H1 (cell line): ENCODE measurements around the gene SHROOM3. TPM values are rescaled to one million over a fixed set of nuclear protein-coding genes. Genes with fewer than 3 reads are reported as not detected.

Experiments
- CTCF ChIA-PET: fragments of 300-600 bp; sonication (Branson Sonifier 250); formaldehyde crosslinking; loops from one replicate; lab custom pipeline; 2021; ENCODE audit not compliant: partially characterized antibody; lab: Charles Lee
- POLR2A ChIA-PET: fragments of 300-600 bp; sonication (Branson Sonifier 250); formaldehyde crosslinking; loops from one replicate; lab custom pipeline; 2021; ENCODE audit warnings: inconsistent platforms; ENCODE audit not compliant: partially characterized antibody; lab: Charles Lee
- DNase-seq, 2 experiments: peaks; one replicate each; pipeline versions ENCODE4 v3.0.0 to v3.0.0-alpha.2; 2010 to 2022; ENCODE audit warnings: low spot score in 2 of 2, low read depth in 1 of 2, mixed read lengths in 1 of 2
- FAIRE-seq: peaks from 2 replicates; lab custom pipeline; 2011; peaks lifted over from hg19 to GRCh38; lab: Jason Lieb, UNC
- H2AFZ ChIP-seq: 2 replicates; pipeline ENCODE4 v1.8.1; 2012; ENCODE audit warnings: low read length, inconsistent platforms
- H2AK5ac ChIP-seq: 2 replicates; pipeline ENCODE4 v1.6.1; 2013; ENCODE audit warnings: low read depth, low read length
- H2BK120ac ChIP-seq: replicated peaks from 2 replicates; pipeline ENCODE3; 2013; ENCODE audit warnings: low read depth, low read length, inconsistent platforms
- H2BK12ac ChIP-seq: 2 replicates; pipeline ENCODE4 v1.6.1; 2013; ENCODE audit warnings: low read depth, low read length
- H2BK15ac ChIP-seq: 2 replicates; pipeline ENCODE4 v1.6.1; 2013; ENCODE audit warnings: low read length
- H2BK20ac ChIP-seq: 2 replicates; pipeline ENCODE4 v1.6.1; 2013; ENCODE audit warnings: low read length
- H2BK5ac ChIP-seq: 2 replicates; pipeline ENCODE4 v1.6.1; 2013; ENCODE audit warnings: low read depth, low read length
- H3K14ac ChIP-seq: 2 replicates; pipeline ENCODE4 v1.6.1; 2013; ENCODE audit warnings: inconsistent platforms; ENCODE audit not compliant: insufficient read length
- H3K18ac ChIP-seq: 2 replicates; pipeline ENCODE4 v1.6.1; 2013; ENCODE audit warnings: low read length; ENCODE audit errors: extremely low read depth
- H3K23ac ChIP-seq: 2 replicates; pipeline ENCODE4 v1.6.1; 2013; ENCODE audit warnings: inconsistent platforms; ENCODE audit not compliant: insufficient read length
- H3K23me2 ChIP-seq: 2 replicates; pipeline ENCODE4 v1.6.1; 2013; ENCODE audit warnings: low read depth, low read length
- H3K27ac ChIP-seq: 2 replicates; pipeline ENCODE4 v1.6.1; 2011; ENCODE audit warnings: low read depth, low read length, inconsistent platforms
- H3K27me3 ChIP-seq, 4 experiments: replicated peaks in 1 of 4; 1 replicate in 1 of 4; 2 replicates in 3 of 4; pipeline versions ENCODE4 v1.6.1 to v1.8.1; 2011 to 2013; ENCODE audit warnings: low read length in 3 of 4, mild to moderate bottlenecking in 3 of 4, inconsistent platforms in 2 of 4, mixed read lengths in 2 of 4, moderate library complexity in 1 of 4; ENCODE audit not compliant: control insufficient read depth in 3 of 4, insufficient read depth in 3 of 4; ENCODE audit errors: extremely low read depth in 1 of 4
- H3K36me3 ChIP-seq, 4 experiments: 2 replicates each; pipeline versions ENCODE4 v1.6.1 to v1.8.1; 2011 to 2013; ENCODE audit warnings: mild to moderate bottlenecking in 4 of 4, low read length in 3 of 4, moderate library complexity in 2 of 4, control low read depth in 1 of 4, inconsistent platforms in 1 of 4; ENCODE audit not compliant: insufficient read depth in 4 of 4, control insufficient read depth in 2 of 4
- H3K4ac ChIP-seq: replicated peaks from 2 replicates; pipeline ENCODE3; 2013; ENCODE audit warnings: low read length, low read depth, mixed read lengths, inconsistent platforms; ENCODE audit not compliant: insufficient read length
- H3K4me1 ChIP-seq, 4 experiments: replicated peaks in 1 of 4; 1 replicate in 1 of 4; 2 replicates in 3 of 4; pipeline versions ENCODE4 v1.6.1 to v1.8.1; 2011 to 2013; ENCODE audit warnings: low read length in 3 of 4, inconsistent platforms in 2 of 4, mixed read lengths in 1 of 4; ENCODE audit not compliant: insufficient read depth in 4 of 4, control insufficient read depth in 3 of 4
- H3K4me2 ChIP-seq, 2 experiments: 2 replicates each; pipeline versions ENCODE4 v1.6.1 to v1.8.1; 2011 to 2013; ENCODE audit warnings: low read depth in 2 of 2, low read length in 2 of 2, control low read depth in 1 of 2, inconsistent platforms in 1 of 2, mild to moderate bottlenecking in 1 of 2; ENCODE audit not compliant: insufficient read depth in 1 of 2
- H3K4me3 ChIP-seq, 4 experiments: fragments of 200-600, 300-600 bp in 1 of 4; sonication (generic), shearing (Covaris generic), sonication (Bioruptor Twin) in 1 of 4; 2 replicates each; pipeline versions ENCODE4 v1.5.1 to v1.8.1; 2011 to 2016; ENCODE audit warnings: low read length in 4 of 4, low read depth in 3 of 4, control low read depth in 2 of 4, inconsistent platforms in 2 of 4, mild to moderate bottlenecking in 2 of 4, mixed read lengths in 1 of 4, moderate library complexity in 1 of 4; ENCODE audit not compliant: insufficient read depth in 2 of 4; ENCODE audit errors: extremely low read depth in 1 of 4
- H3K56ac ChIP-seq: replicated peaks from 2 replicates; pipeline ENCODE3; 2013; ENCODE audit warnings: low read depth, mild to moderate bottlenecking, mixed read lengths, low read length, inconsistent platforms; ENCODE audit not compliant: insufficient read length
- H3K79me1 ChIP-seq: 2 replicates; pipeline ENCODE4 v1.6.1; 2013; ENCODE audit warnings: low read depth, low read length, control low read depth
- H3K79me2 ChIP-seq, 2 experiments: 2 replicates each; pipeline versions ENCODE4 v1.6.1 to v1.8.1; 2012 to 2013; ENCODE audit warnings: low read length in 2 of 2, mild to moderate bottlenecking in 2 of 2, inconsistent platforms in 1 of 2; ENCODE audit not compliant: insufficient read depth in 2 of 2, control insufficient read depth in 1 of 2
- H3K9ac ChIP-seq, 4 experiments: replicated peaks in 1 of 4; 1 replicate in 1 of 4; 2 replicates in 3 of 4; pipeline versions ENCODE4 v1.6.1 to v1.8.1; 2011 to 2013; ENCODE audit warnings: low read depth in 3 of 4, low read length in 3 of 4, control low read depth in 2 of 4, mild to moderate bottlenecking in 2 of 4, moderate library complexity in 2 of 4, inconsistent platforms in 1 of 4; ENCODE audit errors: extremely low read depth in 1 of 4
- H3K9me3 ChIP-seq, 2 experiments: 2 replicates each; pipeline versions ENCODE4 v1.6.1 to v1.8.1; 2012 to 2013; ENCODE audit warnings: mild to moderate bottlenecking in 2 of 2, moderate library complexity in 2 of 2, control low read depth in 1 of 2, inconsistent platforms in 1 of 2, low read depth in 1 of 2, low read length in 1 of 2, mixed read lengths in 1 of 2; ENCODE audit not compliant: insufficient read depth in 2 of 2
- H4K20me1 ChIP-seq, 2 experiments: replicated peaks in 1 of 2; 2 replicates each; pipeline versions ENCODE3 to v1.8.1; 2011 to 2013; ENCODE audit warnings: inconsistent platforms in 2 of 2, low read length in 2 of 2, mild to moderate bottlenecking in 1 of 2; ENCODE audit not compliant: insufficient read depth in 2 of 2, control insufficient read depth in 1 of 2
- H4K5ac ChIP-seq: 2 replicates; pipeline ENCODE4 v1.6.1; 2013; ENCODE audit warnings: low read length, low read depth, mixed read lengths, inconsistent platforms; ENCODE audit not compliant: insufficient read length
- H4K8ac ChIP-seq: 2 replicates; pipeline ENCODE4 v1.8.0; 2013; ENCODE audit warnings: mild to moderate bottlenecking, moderate library complexity, low read length, inconsistent platforms; ENCODE audit not compliant: insufficient read depth; ENCODE audit errors: extremely low read depth
- H4K91ac ChIP-seq: replicated peaks from 2 replicates; pipeline ENCODE3; 2013; ENCODE audit warnings: low read length, mixed read lengths, inconsistent platforms; ENCODE audit not compliant: insufficient read length
- CREB1 ChIP-seq: IDR thresholded peaks from 2 replicates; pipeline ENCODE4 v1.6.1; 2012; ENCODE audit warnings: inconsistent platforms
- CTCF ChIP-seq, 3 experiments: IDR thresholded peaks; 1 replicate in 2 of 3; 2 replicates in 1 of 3; pipeline versions ENCODE4 v1.5.1 to v1.6.1; 2011; ENCODE audit warnings: low read length in 3 of 3, mild to moderate bottlenecking in 3 of 3, inconsistent platforms in 2 of 3, low read depth in 1 of 3, moderate library complexity in 1 of 3; ENCODE audit not compliant: insufficient read depth in 1 of 3; ENCODE audit errors: control extremely low read depth in 1 of 3
- GABPA ChIP-seq: IDR thresholded peaks from 2 replicates; pipeline ENCODE4 v1.6.1; 2011; ENCODE audit warnings: mild to moderate bottlenecking, low read length, moderate library complexity, borderline replicate concordance; ENCODE audit not compliant: insufficient read depth
- GTF2F1 ChIP-seq: IDR thresholded peaks from 2 replicates; pipeline ENCODE4 v1.6.1; 2012; ENCODE audit warnings: low read depth, low read length, improper control_type of control experiment, borderline replicate concordance
- JUN ChIP-seq: IDR thresholded peaks from 2 replicates; pipeline ENCODE4 v1.6.1; 2011; ENCODE audit warnings: low read depth, mild to moderate bottlenecking, improper control_type of control experiment, low read length
- MAFK ChIP-seq: IDR thresholded peaks from 2 replicates; pipeline ENCODE4 v1.6.1; 2012; ENCODE audit warnings: low read depth, mild to moderate bottlenecking, improper control_type of control experiment, low read length
- NANOG ChIP-seq: IDR thresholded peaks from 2 replicates; pipeline ENCODE4 v1.6.1; 2011; ENCODE audit warnings: low read length, low read depth, mild to moderate bottlenecking, inconsistent platforms; ENCODE audit not compliant: insufficient read depth, poor library complexity, severe bottlenecking
- RBBP5 ChIP-seq: IDR thresholded peaks from 2 replicates; pipeline ENCODE4 v1.7.1; 2012; ENCODE audit warnings: low read depth, mild to moderate bottlenecking, inconsistent platforms, low read length, moderate library complexity, borderline replicate concordance
- SIN3A ChIP-seq, 2 experiments: IDR thresholded peaks in 1 of 2; conservative IDR thresholded peaks in 1 of 2; 2 replicates each; pipeline ENCODE4 v1.6.1; 2011 to 2012; ENCODE audit warnings: low read length in 2 of 2, improper control_type of control experiment in 1 of 2, low read depth in 1 of 2, mild to moderate bottlenecking in 1 of 2
- SRF ChIP-seq: IDR thresholded peaks from 2 replicates; pipeline ENCODE4 v1.6.1; 2011; ENCODE audit warnings: mild to moderate bottlenecking, low read depth, low read length, moderate library complexity
- TCF12 ChIP-seq: IDR thresholded peaks from 2 replicates; pipeline ENCODE4 v1.6.1; 2011; ENCODE audit warnings: low read depth, mild to moderate bottlenecking, low read length
- WGBS, 2 experiments: shearing (Covaris generic) in 1 of 2; methylation state at CpG; one replicate each; pipeline versions ENCODE4 v1.1.6 to v1.1.7; 2013 to 2015; ENCODE audit warnings: low lambda C conversion rate in 2 of 2, mixed read lengths in 2 of 2, inconsistent platforms in 1 of 2, low coverage in 1 of 2, missing lambda C conversion rate in 1 of 2; ENCODE audit not compliant: insufficient replicate concordance in 2 of 2, insufficient coverage in 1 of 2, insufficient read length in 1 of 2; ENCODE audit errors: extremely low coverage in 1 of 2, missing lambda C conversion rate in 1 of 2; 5-methylcytosine and 5-hydroxymethylcytosine counted together
- polyA plus RNA-seq, 7 experiments: library from polyadenylated mRNA; depleted of rRNA in 3 of 7; stranded (reverse) in 5 of 7; unstranded in 2 of 7; fragments of >200 nt in 5 of 7; fragments of 200-250 nt in 2 of 7; gene quantifications; 1 replicate in 5 of 7; 2 replicates in 1 of 7; 4 replicates in 1 of 7; pipeline versions ENCODE4 v1.2.1 to v1.2.3, GENCODE V29; 2011 to 2013; ENCODE audit warnings: missing spikeins in 2 of 7, mixed read lengths in 2 of 7
- total RNA-seq: library from RNA; stranded (reverse); fragmentation: NEBNext Ultra II Directional; extraction: Animal tissue kit (Norgen Biotek cat#: 25700); gene quantifications from 2 replicates; pipeline ENCODE4 v1.2.1, GENCODE V29; 2021

The SHROOM3 gene
- total and polyA plus RNA-seq, 2 of the 8 experiments (the other 6 are each of a cell fraction or from before 2014, with no cell fraction given): 15.8 to 34.0 TPM

GRCh38 chr4:76571274-76571673, 136.2 kb downstream of the SHROOM3 start:
- no peak overlapping the region for H2BK20ac ChIP-seq
- WGBS, 2 experiments: 41% methylated on average over 3 of the region's 3 CpGs; no CpG with 5 or more reads in 1 of the 2 experiments
- H3K4me3 ChIP-seq: no peak overlapping the region
- H2AFZ ChIP-seq: no peak overlapping the region
- no peak overlapping the region for H2BK12ac ChIP-seq
- no peak overlapping the region for H4K8ac ChIP-seq
- no peak overlapping the region for H2BK15ac ChIP-seq
- H3K23ac ChIP-seq: no peak overlapping the region
- H3K79me1 ChIP-seq: no peaks in the 10 kb centered on the region
- no peaks in the 10 kb centered on the region for H4K20me1 ChIP-seq
- H4K5ac ChIP-seq: no peak overlapping the region
- H3K4me1 ChIP-seq: peaks cover 0 to 3% (median 2%) of the 10 kb centered on the region in 4 experiments; a peak in 3 of 7 replicates
- H3K23me2 ChIP-seq: no peaks in the 10 kb centered on the region
- no peak overlapping the region for H3K4ac ChIP-seq
- H3K4me2 ChIP-seq: no peak overlapping the region; a peak in 1 of 4 replicates
- H2BK120ac ChIP-seq: no peak overlapping the region
- no peaks in the 10 kb centered on the region for H3K36me3 ChIP-seq
- H3K27ac ChIP-seq: no peak overlapping the region
- H4K91ac ChIP-seq: no peak overlapping the region
- H2AK5ac ChIP-seq: no peak overlapping the region
- H2BK5ac ChIP-seq: no peak overlapping the region
- H3K9ac ChIP-seq: no peak overlapping the region
- DNase-seq (no peak), FAIRE-seq (no peak)
- H3K9me3 ChIP-seq: no peaks in the 10 kb centered on the region
- H3K79me2 ChIP-seq: no peaks in the 10 kb centered on the region
- ChIA-PET POLR2A (interaction anchor here (0.9 to 1.0 kb wide), 2 partner anchors 8 to 15 kb away, joined by 3 read pairs; no protein-coding TSS in a partner anchor), CTCF (interaction anchor here (1.0 to 1.9 kb wide), 6 partner anchors 15 to 187 kb away, joined by 3 to 8 read pairs (median 3); no protein-coding TSS in a partner anchor)
- H3K18ac ChIP-seq: no peak overlapping the region
- H3K14ac ChIP-seq: no peak overlapping the region
- H3K56ac ChIP-seq: no peak overlapping the region
- no peaks in the 10 kb centered on the region for H3K27me3 ChIP-seq
- TF ChIP-seq JUN: no peak
- no peak for TF ChIP-seq RBBP5
- TF ChIP-seq CREB1: no peak
- TF ChIP-seq MAFK: no peak
- TF ChIP-seq TCF12: no peak
- TF ChIP-seq NANOG: no peak
- no peak for TF ChIP-seq GABPA
- no peak for TF ChIP-seq CTCF (IDR thresholded peaks at IDR 0.05; ENCODE audit: control extremely low read depth in 1 of 3, insufficient read depth in 1 of 3, low read depth in 1 of 3, low read length in 3 of 3)
- TF ChIP-seq SIN3A (conservative IDR thresholded peaks at IDR 0.05 in 1 of 2, IDR thresholded peaks at IDR 0.05 in 1 of 2; ENCODE audit: low read depth in 1 of 2, low read length in 2 of 2): no peak
- no peak for TF ChIP-seq GTF2F1
- no peak for TF ChIP-seq SRF
